Measurements from ENCODE around the gene HELZ. TPM values are rescaled to one million over a fixed set of nuclear protein-coding genes. Genes with fewer than 3 reads are reported as not detected.

Gene HELZ
- total and polyA plus RNA-seq, 2 of the 8 experiments (the other 6 are each of a cell fraction or from before 2014, with no cell fraction given), result 10.0 to 48.7 TPM

DNA sequence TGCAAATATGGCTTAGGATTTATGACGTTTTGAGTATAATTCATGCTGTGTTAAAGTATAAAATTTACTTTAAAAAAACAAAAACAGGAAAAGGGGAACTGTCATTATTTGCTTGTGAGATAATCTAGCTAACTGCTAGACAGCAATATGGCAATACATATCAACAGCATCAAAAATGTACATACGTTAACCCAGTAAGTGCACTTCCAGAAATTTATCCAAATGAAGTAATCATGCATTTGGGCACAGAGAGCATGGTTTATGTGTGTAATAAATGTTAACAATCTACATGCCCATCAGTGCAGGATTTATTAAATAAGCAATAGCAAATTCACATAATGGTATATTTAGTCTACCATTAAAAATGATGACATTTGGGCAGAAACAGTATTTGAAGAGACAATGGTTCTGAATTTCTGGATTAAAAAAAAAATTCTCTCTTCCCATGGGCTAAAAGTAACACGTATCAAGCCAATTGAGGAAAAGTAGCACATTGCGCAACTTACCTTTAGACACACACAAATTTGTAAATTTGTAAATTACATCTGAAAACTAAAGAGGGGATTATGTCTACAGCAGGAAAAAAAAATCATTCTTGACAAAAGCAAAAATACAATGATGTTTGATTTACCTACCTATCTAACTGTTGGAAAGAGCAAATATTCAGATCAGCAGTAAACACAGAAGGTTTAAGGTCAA, 120.4 kb downstream of the HELZ start:
- no peak for FAIRE-seq

More for the DNA sequence above, 120.4 kb downstream of the HELZ start:
- peaks cover 0 to 2% of the 10 kb centered on the region in 2 experiments; a peak in 1 of 4 replicates for H3K9me3 ChIP-seq (ENCODE audit: insufficient read depth in 2 of 2, low read depth in 1 of 2, low read length in 1 of 2)
- no peak overlapping the region for H2BK5ac ChIP-seq (ENCODE audit: low read depth, low read length)
- peaks cover 0 to 23% (median 6%) of the 10 kb centered on the region in 4 experiments; a peak in 3 of 8 replicates for H3K36me3 ChIP-seq (ENCODE audit: control insufficient read depth in 2 of 4, insufficient read depth in 4 of 4, low read length in 3 of 4)
- no peak overlapping the region for H3K4ac ChIP-seq (replicated peaks; ENCODE audit: insufficient read length, low read depth, low read length)
- H2BK120ac ChIP-seq (replicated peaks; ENCODE audit: low read depth, low read length), result no peak overlapping the region
- no peaks in the 10 kb centered on the region for H3K79me2 ChIP-seq (ENCODE audit: control insufficient read depth in 1 of 2, insufficient read depth in 2 of 2, low read length in 2 of 2)
- no peak overlapping the region for H2BK15ac ChIP-seq (ENCODE audit: low read length)
- no peaks in the 10 kb centered on the region for H3K4me1 ChIP-seq (replicated peaks in 1 of 4; ENCODE audit: control insufficient read depth in 3 of 4, insufficient read depth in 4 of 4, low read length in 3 of 4)
- POLR2A ChIA-PET (ENCODE audit: partially characterized antibody), result no interaction called here
- H3K56ac ChIP-seq (replicated peaks; ENCODE audit: insufficient read length, low read depth, low read length), result no peak overlapping the region
- no peaks in the 10 kb centered on the region for H3K23me2 ChIP-seq (ENCODE audit: low read depth, low read length)
- H4K20me1 ChIP-seq (replicated peaks in 1 of 2; ENCODE audit: control insufficient read depth in 1 of 2, insufficient read depth in 2 of 2, low read length in 2 of 2), result peaks cover 0 to 1% of the 10 kb centered on the region in 2 experiments
- H2BK12ac ChIP-seq (ENCODE audit: low read depth, low read length), result no peak overlapping the region
- no peak overlapping the region for H3K18ac ChIP-seq (ENCODE audit: extremely low read depth, low read length)
- H2BK20ac ChIP-seq (ENCODE audit: low read length), result no peak overlapping the region
- no peak overlapping the region for H4K91ac ChIP-seq (replicated peaks; ENCODE audit: insufficient read length, low read length)
- H2AFZ ChIP-seq (ENCODE audit: low read length), result no peak overlapping the region
- H3K23ac ChIP-seq (ENCODE audit: insufficient read length), result no peak overlapping the region
- H3K27ac ChIP-seq (ENCODE audit: low read depth, low read length), result no peak overlapping the region
- no peaks in the 10 kb centered on the region for H3K79me1 ChIP-seq (ENCODE audit: low read depth, low read length)
- H3K9ac ChIP-seq (replicated peaks in 1 of 4; ENCODE audit: extremely low read depth in 1 of 4, low read depth in 3 of 4, low read length in 3 of 4), result no peak overlapping the region
- no peak overlapping the region for H4K8ac ChIP-seq (ENCODE audit: extremely low read depth, insufficient read depth, low read length)
- no peak overlapping the region for H3K4me2 ChIP-seq (ENCODE audit: insufficient read depth in 1 of 2, low read depth in 2 of 2, low read length in 2 of 2)
- no peak for DNase-seq (ENCODE audit: low read depth in 1 of 2, low spot score in 2 of 2)
- H2AK5ac ChIP-seq (ENCODE audit: low read depth, low read length), result no peak overlapping the region
- no peak overlapping the region for H3K4me3 ChIP-seq (ENCODE audit: extremely low read depth in 1 of 4, insufficient read depth in 2 of 4, low read depth in 3 of 4, low read length in 4 of 4)
- no peak overlapping the region for H3K14ac ChIP-seq (ENCODE audit: insufficient read length)
- WGBS, 2 experiments (ENCODE audit: extremely low coverage in 1 of 2, insufficient coverage in 1 of 2, insufficient read length in 1 of 2, insufficient replicate concordance in 2 of 2, low coverage in 1 of 2, low lambda C conversion rate in 2 of 2, missing lambda C conversion rate in 1 of 2), result 90% methylated on average over 4 of the region's 4 CpGs; no CpG with 5 or more reads in 1 of the 2 experiments
- CTCF ChIA-PET (ENCODE audit: partially characterized antibody), result no interaction called here
- TF ChIP-seq JUND (IDR thresholded peaks at IDR 0.05; ENCODE audit: low read length) (no peak), CEBPB (IDR thresholded peaks at IDR 0.05; ENCODE audit: low read depth, low read length) (peak; percentile 94)
- no peaks in the 10 kb centered on the region for H3K27me3 ChIP-seq (replicated peaks in 1 of 4; ENCODE audit: control insufficient read depth in 3 of 4, extremely low read depth in 1 of 4, insufficient read depth in 3 of 4, low read length in 3 of 4)
- H4K5ac ChIP-seq (ENCODE audit: insufficient read length, low read depth, low read length), result no peak overlapping the region
